IMR-90 (cell line): ENCODE data around the gene TOMM22. TPM values are rescaled to one million over a fixed set of nuclear protein-coding genes. Genes with fewer than 3 reads are reported as not detected.

Experiments
- ATAC-seq: fragments of 200-7000 bp; cut with Tn5 transposase; 2 replicates; pipeline ENCODE4 v1.9.1; 2020; ENCODE audit warnings: low read depth, mild to moderate bottlenecking, moderate library complexity
- BruUV-seq: library from RNA; stranded (reverse); fragments of 400-500 nt; replicated peaks from 2 replicates; lab custom pipeline; 2021; lab: Mats Ljungman, UMichigan
- CTCF ChIA-PET: fragments of 300-600 bp; formaldehyde crosslinking; extraction: SDS; loops from one replicate; lab custom pipeline; 2021; ENCODE audit warnings: antibody characterized with exemption; lab: Yijun Ruan, JAX
- POLR2A ChIA-PET: fragments of 300-600 bp; sonication (Branson Sonifier 250); formaldehyde crosslinking; loops from one replicate; lab custom pipeline; 2022; ENCODE audit warnings: antibody characterized with exemption; ENCODE audit not compliant: unreplicated experiment; lab: Charles Lee
- DNase-seq: peaks from one replicate; pipeline ENCODE4 v3.0.0; 2013
- H2AFZ ChIP-seq: replicated peaks from 2 replicates; pipeline ENCODE3; 2013; ENCODE audit warnings: low read length, mild to moderate bottlenecking; ENCODE audit not compliant: poor library complexity
- H2AK5ac ChIP-seq: 2 replicates; pipeline ENCODE4 v1.6.1; 2013; ENCODE audit warnings: low read depth, low read length, inconsistent platforms
- H2AK9ac ChIP-seq: replicated peaks from 2 replicates; pipeline ENCODE3; 2013; ENCODE audit warnings: mild to moderate bottlenecking, low read depth, low read length, moderate library complexity; ENCODE audit not compliant: poor library complexity
- H2BK120ac ChIP-seq: 2 replicates; pipeline ENCODE4 v1.6.1; 2013; ENCODE audit warnings: low read depth, low read length, inconsistent platforms
- H2BK15ac ChIP-seq: 3 replicates; pipeline ENCODE4 v1.6.1; 2013; ENCODE audit warnings: low read depth, low read length, inconsistent platforms
- H2BK20ac ChIP-seq: 2 replicates; pipeline ENCODE4 v1.6.1; 2013; ENCODE audit warnings: low read depth, mild to moderate bottlenecking, inconsistent platforms, low read length, moderate library complexity
- H2BK5ac ChIP-seq: 2 replicates; pipeline ENCODE4 v1.6.1; 2013; ENCODE audit warnings: mild to moderate bottlenecking, low read depth, low read length, inconsistent platforms; ENCODE audit not compliant: poor library complexity, severe bottlenecking
- H3K14ac ChIP-seq: replicated peaks from 2 replicates; pipeline ENCODE4 v1.6.1; 2013; ENCODE audit warnings: low read depth, low read length, inconsistent platforms
- H3K18ac ChIP-seq: 2 replicates; pipeline ENCODE4 v1.6.1; 2013; ENCODE audit warnings: low read depth, low read length, control low read depth
- H3K23ac ChIP-seq: 2 replicates; pipeline ENCODE4 v1.6.1; 2013; ENCODE audit warnings: low read depth, low read length, inconsistent platforms
- H3K27ac ChIP-seq: 2 replicates; pipeline ENCODE4 v1.5.1; 2013; ENCODE audit warnings: mild to moderate bottlenecking, control low read depth, low read length; ENCODE audit not compliant: insufficient read depth
- H3K27me3 ChIP-seq: 2 replicates; pipeline ENCODE4 v1.6.1; 2013; ENCODE audit warnings: low read length; ENCODE audit not compliant: control insufficient read depth, insufficient read depth
- H3K36me3 ChIP-seq: 2 replicates; pipeline ENCODE4 v1.6.1; 2013; ENCODE audit warnings: low read length, mixed read lengths; ENCODE audit not compliant: control insufficient read depth, insufficient read depth
- H3K4ac ChIP-seq: 2 replicates; pipeline ENCODE4 v1.6.1; 2013; ENCODE audit warnings: low read depth, low read length, inconsistent platforms
- H3K4me1 ChIP-seq: 2 replicates; pipeline ENCODE4 v1.6.1; 2013; ENCODE audit warnings: low read length, mixed read lengths; ENCODE audit not compliant: control insufficient read depth, insufficient read depth
- H3K4me2 ChIP-seq: 2 replicates; pipeline ENCODE4 v1.6.1; 2013; ENCODE audit warnings: low read depth, mild to moderate bottlenecking, control low read depth, low read length, moderate library complexity
- H3K4me3 ChIP-seq: 2 replicates; pipeline ENCODE4 v1.5.1; 2013; ENCODE audit warnings: low read depth, mild to moderate bottlenecking, control low read depth, low read length, moderate library complexity; ENCODE audit not compliant: insufficient read depth
- H3K56ac ChIP-seq: 2 replicates; pipeline ENCODE4 v1.6.1; 2013; ENCODE audit warnings: low read length, inconsistent platforms; ENCODE audit not compliant: insufficient read depth; ENCODE audit errors: extremely low read depth
- H3K79me1 ChIP-seq, 2 experiments: 2 replicates each; pipeline ENCODE4 v1.6.1; 2013; ENCODE audit warnings: low read length in 2 of 2, inconsistent platforms in 1 of 2, low read depth in 1 of 2
- H3K9ac ChIP-seq: 2 replicates; pipeline ENCODE4 v1.6.1; 2013; ENCODE audit warnings: low read depth, low read length, control low read depth
- H3K9me1 ChIP-seq: 2 replicates; pipeline ENCODE4 v1.6.1; 2013; ENCODE audit warnings: low read length, inconsistent platforms; ENCODE audit not compliant: insufficient read depth
- H3K9me3 ChIP-seq: 2 replicates; pipeline ENCODE4 v1.6.1; 2013; ENCODE audit warnings: low read length; ENCODE audit not compliant: control insufficient read depth, insufficient read depth
- H4K20me1 ChIP-seq: 2 replicates; pipeline ENCODE4 v1.6.1; 2013; ENCODE audit warnings: low read length, inconsistent platforms; ENCODE audit not compliant: insufficient read depth
- H4K5ac ChIP-seq: 2 replicates; pipeline ENCODE4 v1.6.1; 2013; ENCODE audit warnings: mild to moderate bottlenecking, low read depth, low read length, control low read depth
- H4K8ac ChIP-seq, 2 experiments: 2 replicates each; pipeline ENCODE4 v1.6.1; 2013; ENCODE audit warnings: low read depth in 2 of 2, low read length in 2 of 2, control low read depth in 1 of 2, inconsistent platforms in 1 of 2
- H4K91ac ChIP-seq: 2 replicates; pipeline ENCODE4 v1.6.1; 2013; ENCODE audit warnings: low read depth, low read length, inconsistent platforms; ENCODE audit not compliant: insufficient read depth
- BHLHE40 ChIP-seq: fragments of 150-350 bp; IDR thresholded peaks from 2 replicates; pipeline ENCODE4 v1.6.1; 2016; ENCODE audit warnings: mild to moderate bottlenecking, low read depth, low read length
- CEBPB ChIP-seq: IDR thresholded peaks from 2 replicates; pipeline ENCODE4 v1.6.1; 2012; ENCODE audit warnings: low read depth, low read length, improper control_type of control experiment
- CHD1 ChIP-seq: IDR thresholded peaks from 2 replicates; pipeline ENCODE4 v1.6.1; 2012; ENCODE audit warnings: low read depth, low read length, improper control_type of control experiment
- FOS ChIP-seq: fragments of 150-350 bp; IDR thresholded peaks from 2 replicates; pipeline ENCODE4 v1.6.1; 2016; ENCODE audit warnings: low read depth, low read length
- MAFK ChIP-seq: IDR thresholded peaks from 2 replicates; pipeline ENCODE4 v1.6.1; 2012; ENCODE audit warnings: low read depth, low read length, improper control_type of control experiment
- MAZ ChIP-seq: IDR thresholded peaks from 2 replicates; pipeline ENCODE4 v1.6.1; 2012; ENCODE audit warnings: low read depth, mild to moderate bottlenecking, low read length, improper control_type of control experiment, moderate library complexity, borderline replicate concordance
- POLR2A ChIP-seq: IDR thresholded peaks from 2 replicates; pipeline ENCODE4 v1.6.1; 2012; ENCODE audit warnings: mild to moderate bottlenecking, low read depth, low read length
- RAD21 ChIP-seq: IDR thresholded peaks from 2 replicates; pipeline ENCODE4 v1.6.1; 2012; ENCODE audit warnings: low read length, improper control_type of control experiment
- RFX5 ChIP-seq: IDR thresholded peaks from 2 replicates; pipeline ENCODE4 v1.8.0; 2012; ENCODE audit warnings: low read depth, mild to moderate bottlenecking, low read length, moderate library complexity
- WGBS, 2 experiments: methylation state at CpG; one replicate each; pipeline versions ENCODE4 v1.1.5 to v1.1.7; 2013; ENCODE audit warnings: missing lambda C conversion rate in 2 of 2; ENCODE audit not compliant: insufficient read length in 1 of 2; ENCODE audit errors: extremely low coverage in 2 of 2; 5-methylcytosine and 5-hydroxymethylcytosine counted together
- dilution Hi-C: fragments of 300-500 bp; cut with HindIII; formaldehyde crosslinking; loops from one replicate; pipeline ENCODE4 v1.14.3; 2018; ENCODE audit warnings: low sequenced_read_pairs; ENCODE audit not compliant: unreplicated experiment
- in situ Hi-C: fragments of 300-500 bp; cut with MboI; formaldehyde crosslinking; loops from 3 replicates; pipeline ENCODE4 v1.14.3; 2019; ENCODE audit warnings: low sequenced_read_pairs, inconsistent platforms, mixed read lengths
- intact Hi-C: fragments of 100-400 bp; cut with micrococcal nuclease; formaldehyde crosslinking; loops from 2 replicates; pipeline ENCODE4 v1.10.0; 2022
- polyA plus RNA-seq, 3 experiments: library from polyadenylated mRNA; depleted of rRNA; stranded (reverse); fragments of >200 nt; gene quantifications; 2 replicates each; pipeline ENCODE4 v1.2.3, GENCODE V29; 2012; ENCODE audit warnings: low replicate concordance in 1 of 3
- total RNA-seq: library from RNA; depleted of rRNA; stranded (reverse); fragments of >200 nt; gene quantifications from 2 replicates; pipeline ENCODE4 v1.2.3, GENCODE V29; 2012
- TF ChIP-seq, protein P1 (sequence below): fragments of 150-350 bp; IDR thresholded peaks from 2 replicates; pipeline ENCODE4 v1.6.1; 2017; ENCODE audit warnings: mild to moderate bottlenecking, antibody characterized with exemption, low read length, low read depth
- TF ChIP-seq, protein P2 (sequence below): conservative IDR thresholded peaks from 2 replicates; pipeline ENCODE4 v1.5.1; 2012; ENCODE audit warnings: mild to moderate bottlenecking, low read depth, low read length, improper control_type of control experiment

Gene TOMM22
- total and polyA plus RNA-seq, 2 of the 4 experiments (the other 2 are of a cell fraction) = 38.7 to 78.0 TPM

DNA sequence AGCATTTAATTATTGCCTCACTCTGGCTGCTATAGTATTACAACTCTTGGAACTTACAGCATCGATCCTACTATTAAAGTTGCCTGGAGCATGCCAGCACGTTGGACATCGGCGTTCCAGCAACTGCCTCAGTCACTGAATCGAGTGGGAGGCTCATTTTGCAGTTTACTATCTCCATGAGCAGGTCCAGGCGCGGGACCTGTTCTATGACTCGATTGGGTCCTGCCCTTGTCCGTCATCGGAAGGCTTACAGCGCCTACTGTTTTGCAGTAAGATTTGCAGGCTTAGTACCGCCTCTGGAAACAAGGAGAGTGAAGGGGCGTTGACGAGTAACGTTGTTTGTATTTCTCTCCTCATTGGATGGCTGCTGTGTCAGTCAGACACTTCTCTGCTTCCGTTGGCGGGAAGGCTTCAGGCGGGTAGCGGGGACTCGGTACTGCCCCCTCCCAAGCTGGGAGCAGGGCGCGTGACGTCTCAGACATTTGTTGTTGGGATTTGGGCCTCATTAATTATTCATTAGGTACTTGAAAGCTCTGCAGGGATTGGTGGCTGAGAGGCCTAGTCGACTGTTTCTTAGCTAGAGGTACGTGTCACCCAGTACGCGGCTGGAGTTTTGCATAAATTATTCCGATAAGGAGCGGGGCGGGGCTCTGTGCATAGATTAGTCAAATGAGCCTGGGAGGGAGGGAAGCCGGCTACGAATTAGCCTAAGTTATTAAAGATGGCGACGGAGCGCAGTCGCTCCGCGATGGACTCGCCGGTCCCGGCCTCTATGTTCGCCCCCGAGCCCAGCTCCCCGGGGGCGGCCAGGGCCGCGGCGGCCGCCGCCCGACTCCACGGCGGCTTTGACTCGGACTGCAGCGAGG, 23.7 kb downstream of the TOMM22 start, which contains the start of gene GTPBP1:
Gene GTPBP1, plus strand, starts transcription at position 710 of the 866 bp plus-strand sequence. Its CDS starts 12 bp downstream, at position 722.
- Histone ChIP-seq H3K18ac (peak within 1 kb of the TSS; percentile 21; the same call in 1 of the 2 replicates), H3K27me3 (no peaks in the 10 kb centered on the region), H2AK5ac (peak within 1 kb of the TSS; percentile 60), H3K14ac (peak within 1 kb of the TSS; percentile 87), H3K79me1 (peaks cover 2 to 51% of the 10 kb centered on the region in 2 experiments; a peak in 2 of 4 replicates), H3K9me3 (no peaks in the 10 kb centered on the region), H3K4me2 (peak within 1 kb of the TSS; percentile 92), H3K4me3 (peak within 1 kb of the TSS; percentile 69), H3K9ac (peak within 1 kb of the TSS; percentile 64), H3K4me1 (peaks cover 8% of the 10 kb centered on the region), H3K4ac (peak within 1 kb of the TSS; percentile 91), H2BK5ac (peak within 1 kb of the TSS; percentile 77), H2AFZ (peak within 1 kb of the TSS; percentile 93), H3K27ac (peak within 1 kb of the TSS; percentile 72), H2BK15ac (0 out of 3 replicates have a peak within 1 kb of the TSS, but pooled peaks have one; percentile 29), H4K8ac (peak within 1 kb of the TSS in 1 of 2 experiments; percentile 48; a peak in 1 of 4 replicates), H2AK9ac (peak within 1 kb of the TSS; percentile 97), H2BK20ac (no peak within 1 kb of the TSS), H4K91ac (peak within 1 kb of the TSS; percentile 53; the same call in 1 of the 2 replicates), H2BK120ac (no peak within 1 kb of the TSS), H3K23ac (peak within 1 kb of the TSS; percentile 99), H4K20me1 (peaks cover 41% of the 10 kb centered on the region), H3K36me3 (peaks cover 1% of the 10 kb centered on the region; the same call in 1 of the 2 replicates), H3K56ac (peak within 1 kb of the TSS; percentile 75), H3K9me1 (peaks cover 22% of the 10 kb centered on the region), H4K5ac (peak within 1 kb of the TSS; percentile 34; the same call in 1 of the 2 replicates)
- ChIA-PET POLR2A (no interaction called here), CTCF (interaction anchor here (1.5 kb wide), 1 partner anchor 13 kb away, joined by 3 read pairs; no protein-coding TSS in a partner anchor)
- ATAC-seq (peak; percentile 87), DNase-seq (peak; percentile 100)
- TF ChIP-seq MAFK = peak; percentile 85
- peak; percentile 71 for TF ChIP-seq CEBPB
- TF ChIP-seq, protein P1, sequence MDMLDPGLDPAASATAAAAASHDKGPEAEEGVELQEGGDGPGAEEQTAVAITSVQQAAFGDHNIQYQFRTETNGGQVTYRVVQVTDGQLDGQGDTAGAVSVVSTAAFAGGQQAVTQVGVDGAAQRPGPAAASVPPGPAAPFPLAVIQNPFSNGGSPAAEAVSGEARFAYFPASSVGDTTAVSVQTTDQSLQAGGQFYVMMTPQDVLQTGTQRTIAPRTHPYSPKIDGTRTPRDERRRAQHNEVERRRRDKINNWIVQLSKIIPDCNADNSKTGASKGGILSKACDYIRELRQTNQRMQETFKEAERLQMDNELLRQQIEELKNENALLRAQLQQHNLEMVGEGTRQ = peak; percentile 82
- TF ChIP-seq RFX5 = peak; percentile 66; the same call in 1 of the 2 replicates
- TF ChIP-seq MAZ = peak; percentile 94; the same call in 1 of the 2 replicates
- no peak; the same call in 1 of the 2 replicates for TF ChIP-seq FOS
- peak; percentile 91 for TF ChIP-seq POLR2A
- TF ChIP-seq BHLHE40 = no peak
- TF ChIP-seq CHD1 = peak; percentile 94; the same call in 1 of the 2 replicates
- TF ChIP-seq RAD21 = no peak
- TF ChIP-seq, protein P2, sequence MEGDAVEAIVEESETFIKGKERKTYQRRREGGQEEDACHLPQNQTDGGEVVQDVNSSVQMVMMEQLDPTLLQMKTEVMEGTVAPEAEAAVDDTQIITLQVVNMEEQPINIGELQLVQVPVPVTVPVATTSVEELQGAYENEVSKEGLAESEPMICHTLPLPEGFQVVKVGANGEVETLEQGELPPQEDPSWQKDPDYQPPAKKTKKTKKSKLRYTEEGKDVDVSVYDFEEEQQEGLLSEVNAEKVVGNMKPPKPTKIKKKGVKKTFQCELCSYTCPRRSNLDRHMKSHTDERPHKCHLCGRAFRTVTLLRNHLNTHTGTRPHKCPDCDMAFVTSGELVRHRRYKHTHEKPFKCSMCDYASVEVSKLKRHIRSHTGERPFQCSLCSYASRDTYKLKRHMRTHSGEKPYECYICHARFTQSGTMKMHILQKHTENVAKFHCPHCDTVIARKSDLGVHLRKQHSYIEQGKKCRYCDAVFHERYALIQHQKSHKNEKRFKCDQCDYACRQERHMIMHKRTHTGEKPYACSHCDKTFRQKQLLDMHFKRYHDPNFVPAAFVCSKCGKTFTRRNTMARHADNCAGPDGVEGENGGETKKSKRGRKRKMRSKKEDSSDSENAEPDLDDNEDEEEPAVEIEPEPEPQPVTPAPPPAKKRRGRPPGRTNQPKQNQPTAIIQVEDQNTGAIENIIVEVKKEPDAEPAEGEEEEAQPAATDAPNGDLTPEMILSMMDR = peak; percentile 13; the same call in 1 of the 2 replicates
- 0% methylated on average over 35 of the region's 55 CpGs; no CpG with 5 or more reads in 1 of the 2 experiments for WGBS, 2 experiments
- BruUV-seq = no TSS peak
- in situ Hi-C loops = no loop called here
- dilution Hi-C loops = no loop called here
- intact Hi-C loops = loop anchor here (10.0 kb wide), 1 partner anchor 651 kb away; the partner anchor contains the start of gene PICK1
